MCF 10A (cell line): Measurements from ENCODE around the gene COMMD1. TPM values are rescaled to one million over a fixed set of nuclear protein-coding genes. Genes with fewer than 3 reads are reported as not detected.

Source experiments
- BruUV-seq: library from RNA; stranded (reverse); fragments of 400-500 nt; replicated peaks from 2 replicates; lab custom pipeline; 2021; lab: Mats Ljungman, UMichigan
- CTCF ChIA-PET: fragments of 300-600 bp; sonication (Branson Sonifier 250); formaldehyde crosslinking; extraction: SDS; loops from one replicate; lab custom pipeline; 2021; ENCODE audit warnings: antibody characterized with exemption, inconsistent platforms; lab: Yijun Ruan, JAX
- POLR2A ChIA-PET: fragments of 300-600, 350-650 bp; sonication (Branson Sonifier 250); formaldehyde crosslinking; extraction: SDS; loops from one replicate; lab custom pipeline; 2020; ENCODE audit warnings: antibody characterized with exemption, inconsistent platforms; lab: Yijun Ruan, JAX
- DNase-seq: peaks from one replicate; pipeline ENCODE4 v3.0.0-alpha.2; 2018; ENCODE audit not compliant: unreplicated experiment
- H3K27ac Mint-ChIP-seq: one replicate; pipeline ENCODE4 v1.8.0; 2022; ENCODE audit warnings: mild to moderate bottlenecking, low read depth, mixed read lengths; ENCODE audit not compliant: unreplicated experiment
- H3K27me3 Mint-ChIP-seq: one replicate; pipeline ENCODE4 v1.8.0; 2022; ENCODE audit warnings: mixed read lengths; ENCODE audit not compliant: insufficient read depth, unreplicated experiment
- H3K36me3 Mint-ChIP-seq: one replicate; pipeline ENCODE4 v1.8.0; 2022; ENCODE audit warnings: mild to moderate bottlenecking, moderate library complexity, mixed read lengths; ENCODE audit not compliant: insufficient read depth, unreplicated experiment
- H3K4me1 Mint-ChIP-seq: one replicate; pipeline ENCODE4 v1.8.0; 2022; ENCODE audit warnings: mixed read lengths; ENCODE audit not compliant: insufficient read depth, unreplicated experiment
- H3K4me3 Mint-ChIP-seq: one replicate; pipeline ENCODE4 v1.8.0; 2022; ENCODE audit warnings: mild to moderate bottlenecking, moderate library complexity, mixed read lengths; ENCODE audit not compliant: unreplicated experiment
- H3K9me3 Mint-ChIP-seq: one replicate; pipeline ENCODE4 v1.8.0; 2022; ENCODE audit warnings: mixed read lengths; ENCODE audit not compliant: unreplicated experiment
- intact Hi-C: fragments of 100-400 bp; cut with micrococcal nuclease; formaldehyde crosslinking; loops from 2 replicates; pipeline ENCODE4 v1.14.1; 2022
- total RNA-seq: library from RNA; stranded (reverse); gene quantifications from 2 replicates; pipeline ENCODE4 v1.2.3, GENCODE V29; 2022
- TF ChIP-seq, protein P1 (sequence below): fragments of 200-600 bp; IDR thresholded peaks from one replicate; pipeline ENCODE4 v1.8.0; 2022; ENCODE audit warnings: antibody characterized with exemption, mild to moderate bottlenecking; ENCODE audit not compliant: unreplicated experiment

Gene COMMD1
- total RNA-seq, 1 experiment from 2014 or later: 33.8 TPM

DNA sequence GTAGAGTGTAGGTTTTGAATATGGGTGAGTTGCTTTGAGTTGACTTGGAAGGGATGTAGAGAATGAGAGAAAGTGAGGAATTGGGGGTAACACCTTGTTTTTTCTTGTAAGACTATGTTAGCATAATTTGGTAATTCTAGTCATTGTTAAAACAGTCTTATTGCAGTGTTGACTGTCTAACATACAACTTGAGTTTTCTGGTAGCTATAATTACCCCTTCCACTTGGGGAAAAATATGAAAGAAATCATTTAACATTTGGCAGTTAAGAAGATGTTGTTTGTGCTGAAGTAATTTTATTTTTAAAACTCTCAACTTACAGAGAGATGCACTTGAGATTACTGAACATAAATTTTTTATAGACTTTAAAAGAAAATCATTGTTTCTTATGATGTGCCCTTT is 108.2 kb downstream of the COMMD1 start:
- ChIA-PET CTCF (no interaction called here), POLR2A (no interaction called here)
- BruUV-seq: no TSS peak
- Mint-ChIP-seq H3K4me3 (no peak overlapping the region), H3K27me3 (no peaks in the 10 kb centered on the region), H3K4me1 (no peaks in the 10 kb centered on the region), H3K27ac (no peak overlapping the region), H3K36me3 (peaks cover 6% of the 10 kb centered on the region), H3K9me3 (no peaks in the 10 kb centered on the region)
- intact Hi-C loops: loop anchor here (10.0 kb wide), 1 partner anchor 301 kb away; no protein-coding TSS in a partner anchor
- TF ChIP-seq, protein P1, sequence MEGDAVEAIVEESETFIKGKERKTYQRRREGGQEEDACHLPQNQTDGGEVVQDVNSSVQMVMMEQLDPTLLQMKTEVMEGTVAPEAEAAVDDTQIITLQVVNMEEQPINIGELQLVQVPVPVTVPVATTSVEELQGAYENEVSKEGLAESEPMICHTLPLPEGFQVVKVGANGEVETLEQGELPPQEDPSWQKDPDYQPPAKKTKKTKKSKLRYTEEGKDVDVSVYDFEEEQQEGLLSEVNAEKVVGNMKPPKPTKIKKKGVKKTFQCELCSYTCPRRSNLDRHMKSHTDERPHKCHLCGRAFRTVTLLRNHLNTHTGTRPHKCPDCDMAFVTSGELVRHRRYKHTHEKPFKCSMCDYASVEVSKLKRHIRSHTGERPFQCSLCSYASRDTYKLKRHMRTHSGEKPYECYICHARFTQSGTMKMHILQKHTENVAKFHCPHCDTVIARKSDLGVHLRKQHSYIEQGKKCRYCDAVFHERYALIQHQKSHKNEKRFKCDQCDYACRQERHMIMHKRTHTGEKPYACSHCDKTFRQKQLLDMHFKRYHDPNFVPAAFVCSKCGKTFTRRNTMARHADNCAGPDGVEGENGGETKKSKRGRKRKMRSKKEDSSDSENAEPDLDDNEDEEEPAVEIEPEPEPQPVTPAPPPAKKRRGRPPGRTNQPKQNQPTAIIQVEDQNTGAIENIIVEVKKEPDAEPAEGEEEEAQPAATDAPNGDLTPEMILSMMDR: no peak
- DNase-seq: no peak

GRCh38 chr2:62014102-62014501 is 108.6 kb downstream of the COMMD1 start:
- intact Hi-C loops: loop anchor here (10.0 kb wide), 1 partner anchor 301 kb away; no protein-coding TSS in a partner anchor
- Mint-ChIP-seq H3K9me3 (no peaks in the 10 kb centered on the region), H3K27me3 (no peaks in the 10 kb centered on the region), H3K27ac (no peak overlapping the region), H3K4me1 (no peaks in the 10 kb centered on the region), H3K36me3 (peaks cover 6% of the 10 kb centered on the region), H3K4me3 (no peak overlapping the region)
- POLR2A ChIA-PET: no interaction called here
- TF ChIP-seq, protein P1: no peak
- DNase-seq: no peak
- no TSS peak for BruUV-seq
- CTCF ChIA-PET: no interaction called here

DNA sequence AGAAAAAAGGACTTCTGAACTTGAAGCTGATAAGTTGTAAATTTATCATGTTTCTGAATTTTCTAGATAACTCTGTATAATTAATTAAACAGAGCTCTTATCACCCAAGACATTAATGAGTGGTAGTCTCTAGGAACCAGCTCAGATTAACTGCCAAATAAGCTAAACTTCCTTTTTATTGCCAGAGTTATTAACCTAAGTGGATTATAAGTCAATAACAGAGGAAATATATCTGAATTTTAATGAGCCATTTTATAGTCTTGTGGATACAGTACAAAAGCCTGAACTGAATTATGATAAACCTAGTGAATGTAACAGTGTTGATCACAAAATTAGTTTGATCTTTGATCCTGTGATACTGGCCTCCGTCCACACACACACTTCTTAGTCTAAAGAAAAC is 111.5 kb downstream of the COMMD1 start:
- ChIA-PET CTCF (interaction anchor here (0.7 to 1.1 kb wide), 2 partner anchors 9 to 1643 kb away, joined by 3 read pairs; no protein-coding TSS in a partner anchor), POLR2A (interaction anchor here (0.5 kb wide), 1 partner anchor 122 kb away, joined by 3 read pairs; no protein-coding TSS in a partner anchor)
- Mint-ChIP-seq H3K4me1 (no peaks in the 10 kb centered on the region), H3K4me3 (no peak overlapping the region), H3K9me3 (no peaks in the 10 kb centered on the region), H3K36me3 (peaks cover 6% of the 10 kb centered on the region), H3K27me3 (no peaks in the 10 kb centered on the region), H3K27ac (no peak overlapping the region)
- no peak for DNase-seq
- intact Hi-C loops: loop anchor here (10.0 kb wide), 1 partner anchor 298 kb away; no protein-coding TSS in a partner anchor
- TF ChIP-seq, protein P1: no peak
- no TSS peak for BruUV-seq

DNA sequence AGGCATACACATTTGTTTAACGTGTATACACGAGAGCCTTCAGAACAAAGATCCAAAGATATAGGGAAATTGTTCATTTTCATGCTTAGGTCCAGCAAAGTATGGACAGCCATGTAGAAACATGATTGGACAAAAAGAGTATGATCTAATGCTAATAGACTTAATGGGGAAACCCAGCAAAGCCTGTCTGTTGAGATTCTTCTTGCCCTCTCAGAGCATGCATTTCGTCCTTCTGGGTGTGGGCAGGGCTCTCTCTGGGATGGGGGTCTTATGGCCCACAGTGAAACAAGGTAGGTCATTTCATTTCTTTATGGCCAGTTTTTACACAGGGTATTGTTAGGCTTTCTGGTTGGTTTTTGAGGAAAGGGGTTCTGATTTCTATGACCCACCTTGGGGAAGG is 124.4 kb downstream of the COMMD1 start:
- CTCF ChIA-PET: no interaction called here
- intact Hi-C loops: no loop called here
- no peaks in the 10 kb centered on the region for H3K4me1 Mint-ChIP-seq
- POLR2A ChIA-PET: no interaction called here
- DNase-seq: no peak
- H3K9me3 Mint-ChIP-seq: no peaks in the 10 kb centered on the region
- no peak overlapping the region for H3K4me3 Mint-ChIP-seq
- no peak overlapping the region for H3K27ac Mint-ChIP-seq
- peaks cover 6% of the 10 kb centered on the region for H3K36me3 Mint-ChIP-seq
- TF ChIP-seq, protein P1: no peak
- H3K27me3 Mint-ChIP-seq: no peaks in the 10 kb centered on the region
- BruUV-seq: no TSS peak
